A549 (cell line): ENCODE measurements around the gene IRF6.

Experiments
- CTCF ChIP-seq: fragments of >200 bp; sonication (Bioruptor Twin); formaldehyde crosslinking; IDR thresholded peaks from 3 replicates; pipeline ENCODE4 v1.5.1; 2016
- ESRRA ChIP-seq: fragments of 150-350 bp; IDR thresholded peaks from 2 replicates; pipeline ENCODE4 v1.6.1; 2014; ENCODE audit warnings: mild to moderate bottlenecking, low read length, borderline replicate concordance
- HDAC2 ChIP-seq: fragments of 200-600 bp; sonication (generic); IDR thresholded peaks from 2 replicates; pipeline ENCODE4 v1.6.1; 2016
- MAX ChIP-seq: IDR thresholded peaks from 2 replicates; pipeline ENCODE4 v1.6.1; 2012
- POLR2A ChIP-seq: IDR thresholded peaks from 2 replicates; pipeline ENCODE4 v1.6.1; 2012; ENCODE audit warnings: mild to moderate bottlenecking, low read length
- REST ChIP-seq: fragments of 200-600 bp; sonication (generic); IDR thresholded peaks from 2 replicates; pipeline ENCODE4 v1.6.1; 2016; ENCODE audit warnings: antibody characterized with exemption, mild to moderate bottlenecking, moderate library complexity
- RFX5 ChIP-seq: fragments of 450-650 bp; IDR thresholded peaks from 2 replicates; pipeline ENCODE4 v1.7.1; 2014; ENCODE audit warnings: antibody characterized with exemption, mild to moderate bottlenecking, moderate library complexity
- USF2 ChIP-seq: fragments of 450-650 bp; IDR thresholded peaks from 2 replicates; pipeline ENCODE4 v1.6.1; 2014; ENCODE audit warnings: antibody characterized with exemption

GRCh38 chr1:209772126-209772525, 33.8 kb downstream of the IRF6 start:
- TF ChIP-seq ESRRA (no peak), CTCF (no peak), REST (no peak), RFX5 (no peak), MAX (no peak), HDAC2 (no peak), USF2 (no peak), POLR2A (no peak)
